Activated B cell treated with CpG ODN at 0.5 μM for 24 hours (primary cell): ENCODE results near the gene AKT1S1. TPM values are rescaled to one million over a fixed set of nuclear protein-coding genes. Genes with fewer than 3 reads are reported as not detected.
"Not testable (repeated sequence)": the region's sequence is repeated elsewhere in the genome, so short reads cannot be mapped to it uniquely, and the experiment has no call there.

Experiments used
- ATAC-seq: fragments of 200-7000 bp; cut with Tn5 transposase; one replicate; pipeline ENCODE4 v1.10.0; 2021; ENCODE audit warnings: low read depth, mild to moderate bottlenecking, moderate library complexity
- CTCF ChIA-PET: fragments of 350-600 bp; sonication (Branson Sonifier 250); formaldehyde crosslinking; loops from one replicate; lab custom pipeline; 2021; ENCODE audit warnings: antibody characterized with exemption; lab: Charles Lee
- POLR2A ChIA-PET: fragments of 350-600 bp; sonication (Branson Sonifier 250); formaldehyde crosslinking; loops from one replicate; lab custom pipeline; 2021; ENCODE audit warnings: antibody characterized with exemption; lab: Charles Lee
- DNase-seq: peaks from one replicate; pipeline ENCODE4 v3.0.0; 2022
- H3K27ac Mint-ChIP-seq: one replicate; pipeline ENCODE4 v1.8.0; 2020; ENCODE audit warnings: mixed read lengths
- H3K27me3 Mint-ChIP-seq: one replicate; pipeline ENCODE4 v1.8.0; 2021; ENCODE audit warnings: mixed read lengths
- H3K36me3 Mint-ChIP-seq: one replicate; pipeline ENCODE4 v1.8.0; 2021; ENCODE audit warnings: low read depth, mixed read lengths
- H3K4me1 Mint-ChIP-seq: one replicate; pipeline ENCODE4 v1.8.0; 2021; ENCODE audit warnings: mixed read lengths
- H3K4me3 Mint-ChIP-seq: one replicate; pipeline ENCODE4 v1.8.0; 2020; ENCODE audit warnings: mild to moderate bottlenecking, mixed read lengths
- H3K9me3 Mint-ChIP-seq: one replicate; pipeline ENCODE4 v1.8.0; 2020; ENCODE audit warnings: mixed read lengths
- intact Hi-C: fragments of 100-400 bp; cut with micrococcal nuclease; formaldehyde crosslinking; loops from one replicate; pipeline ENCODE4 v1.15.1; 2024
- total RNA-seq: library from RNA; stranded (reverse); gene quantifications from 2 replicates; pipeline ENCODE4 v1.2.3, GENCODE V29; 2022
- TF ChIP-seq, protein P1 (sequence below): fragments of 200-600 bp; IDR thresholded peaks from one replicate; pipeline ENCODE4 v1.8.0; 2022; ENCODE audit warnings: antibody characterized with exemption, mild to moderate bottlenecking

AKT1S1 gene
- 21.3 and 28.7 TPM in 2 replicates for total RNA-seq

- TF ChIP-seq, protein P1, sequence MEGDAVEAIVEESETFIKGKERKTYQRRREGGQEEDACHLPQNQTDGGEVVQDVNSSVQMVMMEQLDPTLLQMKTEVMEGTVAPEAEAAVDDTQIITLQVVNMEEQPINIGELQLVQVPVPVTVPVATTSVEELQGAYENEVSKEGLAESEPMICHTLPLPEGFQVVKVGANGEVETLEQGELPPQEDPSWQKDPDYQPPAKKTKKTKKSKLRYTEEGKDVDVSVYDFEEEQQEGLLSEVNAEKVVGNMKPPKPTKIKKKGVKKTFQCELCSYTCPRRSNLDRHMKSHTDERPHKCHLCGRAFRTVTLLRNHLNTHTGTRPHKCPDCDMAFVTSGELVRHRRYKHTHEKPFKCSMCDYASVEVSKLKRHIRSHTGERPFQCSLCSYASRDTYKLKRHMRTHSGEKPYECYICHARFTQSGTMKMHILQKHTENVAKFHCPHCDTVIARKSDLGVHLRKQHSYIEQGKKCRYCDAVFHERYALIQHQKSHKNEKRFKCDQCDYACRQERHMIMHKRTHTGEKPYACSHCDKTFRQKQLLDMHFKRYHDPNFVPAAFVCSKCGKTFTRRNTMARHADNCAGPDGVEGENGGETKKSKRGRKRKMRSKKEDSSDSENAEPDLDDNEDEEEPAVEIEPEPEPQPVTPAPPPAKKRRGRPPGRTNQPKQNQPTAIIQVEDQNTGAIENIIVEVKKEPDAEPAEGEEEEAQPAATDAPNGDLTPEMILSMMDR, result no peak
- H3K4me3 Mint-ChIP-seq, result no peak within 1 kb of the TSS
- CTCF ChIA-PET, result interaction anchor here (1.3 to 1.7 kb wide), 2 partner anchors 15 to 64 kb away, joined by 3 to 4 read pairs; partner anchors contain the start of gene FUZ
- no peaks in the 10 kb centered on the region for H3K9me3 Mint-ChIP-seq
- DNase-seq (peak; percentile 94), ATAC-seq (peak; percentile 68)
- peaks cover 35% of the 10 kb centered on the region for H3K36me3 Mint-ChIP-seq
- H3K4me1 Mint-ChIP-seq, result peaks cover 25% of the 10 kb centered on the region
- intact Hi-C loops, result loop anchor here (1.0 to 10.0 kb wide), 21 partner anchors 8 to 1238 kb away; partner anchors contain the start of genes ALDH16A1, ATF5, C19orf73 and FUZ
- no peaks in the 10 kb centered on the region for H3K27me3 Mint-ChIP-seq
- POLR2A ChIA-PET, result interaction anchor here (0.5 to 4.5 kb wide), 36 partner anchors 9 to 542 kb away, joined by 3 to 73 read pairs (median 7); partner anchors contain the start of genes AP2A1, ATF5, CD37 and FUZ
- no peak within 1 kb of the TSS for H3K27ac Mint-ChIP-seq
Measured at GRCh38 chr19:49877020-49877878, at the start of gene AKT1S1, which contains the start of gene TBC1D17. Gene AKT1S1 (minus strand): TSS chr19:49877355. CDS start chr19:49873295, 4,060 bp downstream. Gene TBC1D17 (plus strand): TSS chr19:49877702. CDS start chr19:49877724, 22 bp downstream.

- Mint-ChIP-seq H3K4me1 (peaks cover 78% of the 10 kb centered on the region), H3K27me3 (no peaks in the 10 kb centered on the region), H3K4me3 (no peak overlapping the region), H3K27ac (no peak overlapping the region), H3K9me3 (no peaks in the 10 kb centered on the region), H3K36me3 (peaks cover 83% of the 10 kb centered on the region)
- ATAC-seq, result no peak
- no peak for DNase-seq
- ChIA-PET POLR2A (interaction anchor here (0.7 to 9.5 kb wide), 5 partner anchors 15 to 58 kb away, joined by 3 to 229 read pairs (median 56); partner anchors contain the start of genes IL4I1 and PNKP), CTCF (no interaction called here)
- intact Hi-C loops, result no loop called here
- TF ChIP-seq, protein P1, result no peak
Measured at GRCh38 chr19:49926515-49926914, 49.4 kb upstream of the AKT1S1 start.

DNA sequence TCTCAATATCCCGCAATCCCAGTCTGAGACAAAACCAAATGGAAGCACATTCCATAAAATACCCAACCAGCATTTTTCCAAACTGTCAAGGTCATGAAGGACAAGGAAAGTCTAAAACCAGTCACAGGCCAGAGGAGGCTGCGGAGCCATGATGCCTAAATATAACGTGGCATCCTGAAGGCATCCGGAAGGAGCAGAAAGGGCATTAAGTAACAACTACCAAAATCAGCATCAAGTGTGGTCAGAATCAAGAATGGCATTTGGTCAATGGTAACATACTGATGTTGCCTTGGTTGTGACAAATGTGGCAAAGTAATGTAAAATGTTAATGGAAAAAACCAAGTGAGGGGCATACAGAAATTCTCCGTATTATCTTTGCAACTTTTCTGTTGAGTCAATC, 48.3 kb upstream of the AKT1S1 start:
- intact Hi-C loops, result no loop called here
- CTCF ChIA-PET, result no interaction called here
- H3K27ac Mint-ChIP-seq, result peak overlapping the region; percentile 88
- H3K36me3 Mint-ChIP-seq, result peaks cover 83% of the 10 kb centered on the region
- POLR2A ChIA-PET, result interaction anchor here (1.2 to 5.1 kb wide), 3 partner anchors 14 to 31 kb away, joined by 5 to 92 read pairs (median 12); partner anchors contain the start of gene IL4I1
- no peaks in the 10 kb centered on the region for H3K27me3 Mint-ChIP-seq
- no peak for ATAC-seq
- H3K4me1 Mint-ChIP-seq, result peaks cover 81% of the 10 kb centered on the region
- H3K9me3 Mint-ChIP-seq, result no peaks in the 10 kb centered on the region
- no peak overlapping the region for H3K4me3 Mint-ChIP-seq
- TF ChIP-seq, protein P1, result no peak
- no peak for DNase-seq

DNA sequence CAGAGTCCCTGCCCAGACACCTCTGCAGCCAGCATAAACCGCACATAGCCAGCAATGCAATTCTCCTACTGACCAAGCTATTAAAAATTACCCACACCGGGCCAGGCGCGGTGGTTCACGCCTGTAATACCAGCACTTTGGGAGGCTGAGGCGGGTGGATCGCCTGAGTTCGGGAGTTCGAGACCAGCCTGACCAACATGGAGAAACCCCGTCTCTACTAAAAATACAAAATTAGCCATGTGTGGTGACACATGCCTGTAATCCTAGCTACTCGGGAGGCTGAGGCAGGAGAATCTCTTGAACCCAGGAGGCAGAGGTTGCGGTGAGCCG, 47.7 kb upstream of the AKT1S1 start:
- DNase-seq, ATAC-seq, H3K9me3 Mint-ChIP-seq, CTCF ChIA-PET, H3K27me3 Mint-ChIP-seq, intact Hi-C loops: not testable (repeated sequence)
- Mint-ChIP-seq H3K4me3 (peak overlapping the region; percentile 59), H3K36me3 (peaks cover 80% of the 10 kb centered on the region), H3K4me1 (peaks cover 75% of the 10 kb centered on the region), H3K27ac (peak overlapping the region; percentile 88)
- POLR2A ChIA-PET, result interaction anchor here (0.6 to 1.7 kb wide), 9 partner anchors 10 to 107 kb away, joined by 3 to 14 read pairs (median 5); partner anchors contain the start of genes AKT1S1, IL4I1, MED25 and TBC1D17

DNA sequence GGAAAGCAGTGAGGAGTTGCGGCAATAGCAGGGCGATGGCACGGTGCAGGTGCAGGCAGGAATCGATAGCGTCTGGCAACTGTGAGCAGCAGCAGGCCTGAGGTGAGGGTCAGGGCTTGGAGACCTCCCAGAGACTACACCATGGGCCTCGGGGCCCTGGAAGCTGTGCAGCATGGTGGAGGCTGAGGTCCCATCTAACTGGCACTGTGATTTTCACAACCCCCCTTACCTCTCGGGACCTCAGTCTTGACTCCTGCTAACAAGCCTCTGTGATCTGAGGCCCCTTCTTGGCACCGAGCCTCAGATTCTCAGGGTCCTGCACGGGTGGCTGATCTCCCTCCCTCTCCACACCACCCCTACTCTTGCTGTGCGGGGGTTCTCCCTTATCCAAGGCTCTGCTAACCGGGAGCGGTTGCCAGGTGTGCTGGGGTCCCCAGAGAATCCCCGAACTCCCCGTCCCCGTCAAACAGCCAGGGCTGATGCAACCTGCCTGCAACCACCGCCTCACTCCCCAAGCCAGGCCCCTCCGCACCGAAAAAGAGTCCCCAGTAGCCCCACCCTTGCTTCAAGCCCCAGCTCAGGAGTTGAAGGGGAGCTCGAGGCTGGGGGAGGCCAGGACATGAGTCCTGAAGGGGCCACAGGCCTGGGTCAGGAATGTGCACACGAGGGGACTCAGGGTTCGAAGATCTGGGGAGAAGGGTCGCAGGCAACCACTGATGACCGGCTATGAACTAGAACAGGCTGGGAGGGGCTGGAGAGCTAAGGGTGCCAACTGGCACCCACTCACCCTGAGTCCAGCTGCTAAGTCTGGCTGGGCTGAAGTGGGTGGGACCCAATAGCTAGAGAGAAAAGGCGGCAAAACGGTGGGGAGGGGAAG, 47.1 kb upstream of the AKT1S1 start:
- Mint-ChIP-seq H3K27ac (peak overlapping the region; percentile 88), H3K9me3 (no peaks in the 10 kb centered on the region), H3K4me1 (peaks cover 76% of the 10 kb centered on the region), H3K27me3 (no peaks in the 10 kb centered on the region), H3K36me3 (peaks cover 78% of the 10 kb centered on the region), H3K4me3 (peak overlapping the region; percentile 59)
- peak; percentile 33 for ATAC-seq
- intact Hi-C loops, result no loop called here
- DNase-seq, result peak; percentile 43
- ChIA-PET POLR2A (interaction anchor here (0.6 to 1.7 kb wide), 9 partner anchors 10 to 106 kb away, joined by 3 to 14 read pairs (median 5); partner anchors contain the start of genes AKT1S1, IL4I1, MED25 and TBC1D17), CTCF (no interaction called here)
- TF ChIP-seq, protein P1, result no peak
